GM23338 (cell line): Measurements from ENCODE around the gene JPH4. TPM values are rescaled to one million over a fixed set of nuclear protein-coding genes. Genes with fewer than 3 reads are reported as not detected.

Experiments
- ATAC-seq: fragments of 200-7000 bp; cut with Tn5 transposase; 3 replicates; pipeline ENCODE4 v1.9.1; 2020
- DNase-seq: peaks from one replicate; pipeline ENCODE4 v3.0.0-alpha.2; 2015; ENCODE audit warnings: low spot score
- H2AFZ ChIP-seq: fragments of 200-600 bp; sonication (generic); 2 replicates; pipeline ENCODE4 v1.8.0; 2016; ENCODE audit warnings: antibody characterized with exemption, mild to moderate bottlenecking, moderate library complexity
- H3F3A ChIP-seq: fragments of 200-600 bp; sonication (generic); replicated peaks from 2 replicates; pipeline ENCODE4 v1.8.0; 2017; ENCODE audit warnings: antibody characterized with exemption, mixed run types, low read depth
- H3K27ac ChIP-seq: fragments of 200-600 bp; sonication (generic); 2 replicates; pipeline ENCODE4 v1.6.1; 2016; ENCODE audit warnings: low read depth
- H3K27me3 ChIP-seq: fragments of 200-600 bp; sonication (generic); 2 replicates; pipeline ENCODE4 v1.8.0; 2016; ENCODE audit warnings: mild to moderate bottlenecking, mixed run types, moderate library complexity; ENCODE audit not compliant: insufficient read depth
- H3K36me3 ChIP-seq: fragments of 200-600 bp; sonication (generic); 2 replicates; pipeline ENCODE4 v1.8.0; 2016; ENCODE audit warnings: mild to moderate bottlenecking; ENCODE audit not compliant: insufficient read depth
- H3K4me1 ChIP-seq: fragments of 200-600 bp; sonication (generic); 2 replicates; pipeline ENCODE4 v1.8.0; 2016; ENCODE audit warnings: mild to moderate bottlenecking, moderate library complexity; ENCODE audit not compliant: insufficient read depth
- H3K4me2 ChIP-seq: fragments of 200-600 bp; sonication (generic); 2 replicates; pipeline ENCODE4 v1.7.1; 2017; ENCODE audit warnings: mixed run types
- H3K4me3 ChIP-seq: fragments of 200-600 bp; sonication (generic); 2 replicates; pipeline ENCODE4 v1.6.1; 2016; ENCODE audit warnings: mixed run types
- H3K79me2 ChIP-seq: fragments of 200-600 bp; sonication (generic); replicated peaks from 2 replicates; pipeline ENCODE4 v1.8.0; 2017; ENCODE audit warnings: mild to moderate bottlenecking; ENCODE audit not compliant: insufficient read depth
- H3K9me2 ChIP-seq: fragments of 200-600 bp; sonication (generic); 2 replicates; pipeline ENCODE4 v1.8.0; 2017; ENCODE audit not compliant: insufficient read depth
- H4K20me1 ChIP-seq: fragments of 200-600 bp; sonication (generic); replicated peaks from 2 replicates; pipeline ENCODE4 v1.8.0; 2017; ENCODE audit warnings: mild to moderate bottlenecking; ENCODE audit not compliant: insufficient read depth
- H3K27ac Mint-ChIP-seq: 2 replicates; pipeline ENCODE4 v1.8.0; 2020; ENCODE audit warnings: inconsistent platforms, mild to moderate bottlenecking, moderate library complexity, mixed read lengths
- H3K27me3 Mint-ChIP-seq: 3 replicates; pipeline ENCODE4 v1.8.0; 2022; ENCODE audit warnings: low read depth, mild to moderate bottlenecking, moderate library complexity, mixed read lengths, inconsistent platforms; ENCODE audit not compliant: insufficient read depth, poor library complexity
- H3K36me3 Mint-ChIP-seq: 3 replicates; pipeline ENCODE4 v1.8.0; 2021; ENCODE audit warnings: low read depth, mild to moderate bottlenecking, inconsistent platforms, moderate library complexity, mixed read lengths
- H3K4me1 Mint-ChIP-seq: 3 replicates; pipeline ENCODE4 v1.8.0; 2020; ENCODE audit warnings: mild to moderate bottlenecking, inconsistent platforms, mixed read lengths
- H3K4me3 Mint-ChIP-seq: 3 replicates; pipeline ENCODE4 v1.8.0; 2021; ENCODE audit warnings: moderate library complexity, mild to moderate bottlenecking, inconsistent platforms, mixed read lengths
- H3K9me3 Mint-ChIP-seq: 3 replicates; pipeline ENCODE4 v1.8.0; 2020; ENCODE audit warnings: moderate library complexity, mild to moderate bottlenecking, inconsistent platforms, mixed read lengths
- CREB1 ChIP-seq: fragments of 250-450 bp; sonication (Bioruptor Pico); IDR thresholded peaks from 2 replicates; pipeline ENCODE4 v1.5.0; 2020; ENCODE audit warnings: low read depth, mild to moderate bottlenecking, moderate library complexity
- CTCF ChIP-seq, 2 experiments: fragments of 200-600 bp in 1 of 2; sonication (generic) in 1 of 2; conservative IDR thresholded peaks; 2 replicates each; pipeline versions ENCODE4 v1.5.1 to v1.6.1; 2016 to 2017; ENCODE audit warnings: antibody characterized with exemption in 2 of 2, low read depth in 2 of 2, mild to moderate bottlenecking in 2 of 2, moderate library complexity in 1 of 2
- ETS1 ChIP-seq: IDR thresholded peaks from 2 replicates; pipeline ENCODE4 v1.6.1; 2016; ENCODE audit warnings: antibody characterized with exemption
- EZH2 ChIP-seq: fragments of 200-600 bp; sonication (generic); IDR thresholded peaks from one replicate; pipeline ENCODE4 v1.8.0; 2017; ENCODE audit warnings: antibody characterized with exemption, mild to moderate bottlenecking, low read depth; ENCODE audit not compliant: unreplicated experiment
- EZH2phosphoT487 ChIP-seq: fragments of 200-600 bp; sonication (generic); IDR thresholded peaks from one replicate; pipeline ENCODE4 v1.8.1; 2018; ENCODE audit warnings: antibody characterized with exemption; ENCODE audit not compliant: unreplicated experiment
- JUNB ChIP-seq: IDR thresholded peaks from one replicate; pipeline ENCODE4 v1.6.1; 2016; ENCODE audit warnings: antibody characterized with exemption; ENCODE audit not compliant: unreplicated experiment
- NANOG ChIP-seq: IDR thresholded peaks from 2 replicates; pipeline ENCODE4 v1.6.1; 2016; ENCODE audit warnings: antibody characterized with exemption, borderline replicate concordance
- POLR2AphosphoS5 ChIP-seq: IDR thresholded peaks from 2 replicates; pipeline ENCODE4 v1.6.1; 2016; ENCODE audit warnings: antibody characterized with exemption, low read depth
- REST ChIP-seq: IDR thresholded peaks from one replicate; pipeline ENCODE4 v1.6.1; 2018; ENCODE audit warnings: antibody characterized with exemption; ENCODE audit not compliant: unreplicated experiment
- STAT1 ChIP-seq: IDR thresholded peaks from one replicate; pipeline ENCODE4 v1.6.1; 2016; ENCODE audit warnings: antibody characterized with exemption; ENCODE audit not compliant: unreplicated experiment
- ZNF114 ChIP-seq: fragments of 250-450 bp; sonication (Bioruptor Pico); IDR thresholded peaks from 2 replicates; pipeline ENCODE4 v1.5.0; 2020; ENCODE audit warnings: mild to moderate bottlenecking, moderate library complexity
- ZNF331 ChIP-seq: fragments of 250-450 bp; sonication (Bioruptor Pico); IDR thresholded peaks from 2 replicates; pipeline ENCODE4 v1.5.0; 2020; ENCODE audit warnings: low read depth, mild to moderate bottlenecking, moderate library complexity
- ZNF462 ChIP-seq: fragments of 250-450 bp; sonication (Bioruptor Pico); IDR thresholded peaks from 2 replicates; pipeline ENCODE4 v1.5.0; 2020; ENCODE audit warnings: mild to moderate bottlenecking, moderate library complexity
- polyA plus RNA-seq: library from polyadenylated mRNA; unstranded; fragments of >200 nt; fragmentation: Nextera tagmentation; extraction: Ambion mirVana; gene quantifications from 2 replicates; pipeline ENCODE4 v1.2.1, GENCODE V29; 2016
- total RNA-seq: library from RNA; depleted of rRNA; stranded (reverse); fragments of >200 nt; shearing (Covaris generic); gene quantifications from 2 replicates; pipeline ENCODE4 v1.2.3, GENCODE V29; 2014

Gene JPH4
- total and polyA plus RNA-seq, 2 experiments from 2014 or later = 11.0 to 29.9 TPM

GRCh38 chr14:23561873-23562821 lies 16.4 kb downstream of the JPH4 start:
- Histone ChIP-seq H3F3A (peaks cover 9% of the 10 kb centered on the region; the same call in 1 of the 2 replicates), H3K4me2 (no peak overlapping the region), H3K27ac (no peak overlapping the region), H3K4me1 (peaks cover 32% of the 10 kb centered on the region), H3K4me3 (no peak overlapping the region), H4K20me1 (no peaks in the 10 kb centered on the region; the same call in 1 of the 2 replicates), H3K9me2 (no peaks in the 10 kb centered on the region), H2AFZ (no peak overlapping the region), H3K79me2 (peaks cover 11% of the 10 kb centered on the region), H3K27me3 (no peaks in the 10 kb centered on the region), H3K36me3 (no peaks in the 10 kb centered on the region; the same call in 1 of the 2 replicates)
- peaks cover 32% of the 10 kb centered on the region for H3K27me3 Mint-ChIP-seq
- no peak overlapping the region for H3K4me3 Mint-ChIP-seq
- no peak overlapping the region for H3K27ac Mint-ChIP-seq
- H3K9me3 Mint-ChIP-seq = no peaks in the 10 kb centered on the region; the same call in 2 of the 3 replicates
- peaks cover 36% of the 10 kb centered on the region for H3K4me1 Mint-ChIP-seq
- no peak for DNase-seq
- peaks cover 61% of the 10 kb centered on the region for H3K36me3 Mint-ChIP-seq
- TF ChIP-seq CREB1 (CRISPR knock-in tag) (no peak), NANOG (no peak), ZNF331 (CRISPR knock-in tag) (no peak), POLR2AphosphoS5 (no peak; the same call in 1 of the 2 replicates), EZH2phosphoT487 (no peak), EZH2 (no peak), ZNF462 (CRISPR knock-in tag) (no peak), CTCF (conservative IDR thresholded peaks at IDR 0.05; ENCODE audit: low read depth in 2 of 2) (no peak), ZNF114 (no peak), REST (no peak), STAT1 (no peak), JUNB (no peak), ETS1 (no peak)
- no peak for ATAC-seq
